ENCODE data around the gene VSIG10L2.

The VSIG10L2 gene

DNA sequence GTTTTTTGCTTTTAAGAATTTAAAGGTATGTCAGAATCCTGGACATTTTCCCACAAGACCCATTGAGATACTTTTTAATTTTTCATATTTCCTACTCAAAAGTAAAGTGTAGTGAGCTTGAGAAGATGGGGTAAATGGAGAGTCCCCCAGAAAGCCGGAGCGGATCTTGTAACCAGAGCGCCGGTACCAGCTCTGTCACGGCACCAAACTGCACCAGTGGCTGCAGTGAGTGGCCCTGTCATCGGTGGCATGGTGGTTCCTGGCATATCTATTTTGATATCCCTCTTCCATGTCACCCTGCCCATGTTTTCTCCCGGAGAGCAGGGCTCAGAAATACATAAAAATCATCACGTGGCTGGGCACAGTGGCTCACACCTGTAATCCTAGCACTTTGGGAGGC lies 22.2 kb upstream of the VSIG10L2 start:
- H3K27ac ChIP-seq, result no peak overlapping the region
- TF ChIP-seq, protein P1, sequence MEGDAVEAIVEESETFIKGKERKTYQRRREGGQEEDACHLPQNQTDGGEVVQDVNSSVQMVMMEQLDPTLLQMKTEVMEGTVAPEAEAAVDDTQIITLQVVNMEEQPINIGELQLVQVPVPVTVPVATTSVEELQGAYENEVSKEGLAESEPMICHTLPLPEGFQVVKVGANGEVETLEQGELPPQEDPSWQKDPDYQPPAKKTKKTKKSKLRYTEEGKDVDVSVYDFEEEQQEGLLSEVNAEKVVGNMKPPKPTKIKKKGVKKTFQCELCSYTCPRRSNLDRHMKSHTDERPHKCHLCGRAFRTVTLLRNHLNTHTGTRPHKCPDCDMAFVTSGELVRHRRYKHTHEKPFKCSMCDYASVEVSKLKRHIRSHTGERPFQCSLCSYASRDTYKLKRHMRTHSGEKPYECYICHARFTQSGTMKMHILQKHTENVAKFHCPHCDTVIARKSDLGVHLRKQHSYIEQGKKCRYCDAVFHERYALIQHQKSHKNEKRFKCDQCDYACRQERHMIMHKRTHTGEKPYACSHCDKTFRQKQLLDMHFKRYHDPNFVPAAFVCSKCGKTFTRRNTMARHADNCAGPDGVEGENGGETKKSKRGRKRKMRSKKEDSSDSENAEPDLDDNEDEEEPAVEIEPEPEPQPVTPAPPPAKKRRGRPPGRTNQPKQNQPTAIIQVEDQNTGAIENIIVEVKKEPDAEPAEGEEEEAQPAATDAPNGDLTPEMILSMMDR (conservative IDR thresholded peaks at IDR 0.05), result no peak
- no peak for TF ChIP-seq ZFX (IDR thresholded peaks at IDR 0.05)

DNA sequence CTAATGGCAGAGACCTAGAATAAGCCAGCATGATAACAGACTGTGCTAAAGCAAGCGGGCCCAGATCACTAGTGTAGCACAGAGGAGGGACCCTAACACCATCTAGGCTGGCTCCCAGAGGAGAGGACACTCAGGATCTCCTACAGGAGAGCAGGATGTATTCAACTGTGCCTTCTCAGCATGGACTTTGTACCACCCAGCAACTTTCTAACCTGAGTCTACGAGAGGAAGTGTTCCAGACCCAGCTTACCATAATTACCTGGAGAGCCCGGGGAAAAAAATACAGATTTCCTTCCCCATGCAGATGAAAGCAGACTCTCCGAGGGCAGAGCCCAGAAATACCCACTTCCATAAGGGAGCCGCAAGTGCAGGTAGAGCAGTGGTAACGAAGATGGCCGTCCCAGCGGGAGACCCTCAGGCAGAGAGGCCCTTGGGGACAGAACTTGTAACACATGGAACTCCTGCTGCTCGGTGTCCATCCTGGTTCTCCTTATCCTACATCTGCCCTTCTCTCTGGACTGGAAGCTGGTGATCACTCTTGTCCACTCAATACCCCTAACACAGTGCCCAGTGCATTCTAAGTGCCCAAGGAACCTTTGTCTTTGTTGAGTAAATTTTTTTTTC lies 21.3 kb upstream of the VSIG10L2 start:
- TF ChIP-seq ZFX (IDR thresholded peaks at IDR 0.05), result no peak
- TF ChIP-seq, protein P1 (conservative IDR thresholded peaks at IDR 0.05), result no peak
- no peak overlapping the region for H3K27ac ChIP-seq

DNA sequence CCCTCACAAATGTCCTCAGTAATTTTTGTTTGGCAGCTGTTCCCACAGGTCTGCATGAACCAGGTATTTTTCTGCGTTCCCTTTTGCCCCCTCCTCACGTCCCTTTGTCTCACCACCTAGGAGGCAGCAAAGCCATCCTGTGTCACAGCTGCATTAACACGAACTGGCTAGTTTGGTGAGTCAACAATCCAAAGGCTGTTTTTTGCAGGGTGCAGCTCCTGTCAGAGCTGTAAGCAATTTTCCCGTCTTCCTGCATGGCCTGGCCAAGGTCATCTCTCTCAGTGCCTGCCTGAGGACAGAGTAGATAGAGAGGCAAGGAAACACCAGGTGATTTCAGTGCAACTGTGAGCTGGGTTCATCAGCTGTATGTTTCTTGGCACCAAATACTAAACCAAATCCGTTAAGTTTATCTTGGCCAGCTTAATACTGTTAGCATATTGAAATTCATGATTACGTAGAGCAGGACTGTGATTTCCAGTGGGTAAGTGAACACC lies 20.6 kb upstream of the VSIG10L2 start:
- TF ChIP-seq, protein P1 (conservative IDR thresholded peaks at IDR 0.05), result no peak
- TF ChIP-seq ZFX (IDR thresholded peaks at IDR 0.05), result no peak
- H3K27ac ChIP-seq, result no peak overlapping the region

DNA sequence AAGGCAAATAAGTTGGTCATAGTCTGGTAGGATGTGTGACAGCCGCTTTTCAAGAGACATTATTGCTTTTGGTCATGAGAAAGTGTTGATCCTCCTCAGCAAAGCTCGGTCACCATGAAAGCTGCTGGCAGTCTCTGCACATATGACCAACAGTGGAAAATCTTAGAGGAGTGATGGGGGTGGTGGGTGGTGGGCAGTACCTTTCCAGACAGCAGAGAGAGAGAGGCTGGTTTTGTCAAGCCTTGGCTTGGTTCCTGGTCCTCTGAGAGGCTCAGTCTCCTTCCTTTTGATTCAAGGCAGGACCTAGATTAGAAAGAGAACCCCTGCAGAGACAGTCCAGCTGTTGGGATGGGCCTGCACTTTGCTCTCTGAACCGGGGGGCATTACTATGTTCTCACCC lies 20.0 kb upstream of the VSIG10L2 start:
- no peak overlapping the region for H3K27ac ChIP-seq
- TF ChIP-seq, protein P1 (conservative IDR thresholded peaks at IDR 0.05), result no peak
- TF ChIP-seq ZFX (IDR thresholded peaks at IDR 0.05), result no peak

DNA sequence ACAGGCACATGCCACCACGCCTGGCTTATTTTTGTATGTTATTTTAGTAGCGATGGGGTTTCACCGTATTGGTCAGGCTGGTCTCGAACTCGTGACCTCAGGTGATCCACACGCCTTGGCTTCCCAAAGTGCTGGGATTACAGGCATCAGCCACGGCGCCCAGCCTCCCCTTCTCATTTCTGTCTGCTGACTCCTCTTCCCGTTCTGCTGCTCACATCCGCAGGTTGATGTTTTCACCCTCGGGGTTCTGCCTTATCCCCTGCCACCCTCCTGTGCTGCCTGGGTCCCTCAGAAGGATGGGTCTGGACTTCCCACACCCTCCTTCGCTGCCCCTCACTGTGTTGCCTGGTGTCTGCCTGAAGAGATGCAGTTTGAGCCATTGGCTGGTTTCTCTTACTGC lies 19.2 kb upstream of the VSIG10L2 start:
- TF ChIP-seq, protein P1 (conservative IDR thresholded peaks at IDR 0.05), result no peak
- TF ChIP-seq ZFX (IDR thresholded peaks at IDR 0.05), result no peak
- H3K27ac ChIP-seq, result no peak overlapping the region

DNA sequence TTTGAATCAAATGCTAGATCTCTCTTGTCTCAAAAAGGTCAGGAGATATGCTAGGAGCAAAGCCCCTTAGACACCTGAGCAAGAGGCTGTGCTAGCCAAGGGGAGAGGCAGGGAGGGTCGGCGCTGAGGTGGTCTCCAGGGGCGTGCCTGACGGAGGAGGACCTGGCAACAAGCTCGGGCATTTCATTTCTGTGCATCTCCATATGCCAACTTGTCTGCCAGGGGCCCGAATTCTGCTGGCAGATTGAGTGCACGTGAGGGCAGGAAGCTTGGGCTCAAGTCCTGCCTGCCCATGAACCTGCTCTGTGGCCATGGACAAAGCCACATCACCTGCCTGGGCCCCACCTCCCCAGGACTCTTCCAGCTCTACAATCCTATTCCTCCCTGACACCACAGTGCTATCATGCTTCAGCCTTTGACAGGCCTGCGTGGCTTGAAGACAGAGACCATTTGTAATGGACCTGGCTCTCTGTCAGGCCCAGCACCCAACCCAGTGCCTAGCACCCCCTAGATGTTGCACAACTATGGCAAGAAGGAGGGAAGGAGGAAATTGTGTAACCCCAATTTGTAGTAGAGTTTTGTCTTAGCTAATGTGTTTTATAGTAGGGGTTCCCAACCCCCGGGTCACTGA lies 16.3 kb upstream of the VSIG10L2 start:
- TF ChIP-seq, protein P1 (conservative IDR thresholded peaks at IDR 0.05), result no peak
- TF ChIP-seq ZFX (IDR thresholded peaks at IDR 0.05), result no peak
- no peak overlapping the region for H3K27ac ChIP-seq

DNA sequence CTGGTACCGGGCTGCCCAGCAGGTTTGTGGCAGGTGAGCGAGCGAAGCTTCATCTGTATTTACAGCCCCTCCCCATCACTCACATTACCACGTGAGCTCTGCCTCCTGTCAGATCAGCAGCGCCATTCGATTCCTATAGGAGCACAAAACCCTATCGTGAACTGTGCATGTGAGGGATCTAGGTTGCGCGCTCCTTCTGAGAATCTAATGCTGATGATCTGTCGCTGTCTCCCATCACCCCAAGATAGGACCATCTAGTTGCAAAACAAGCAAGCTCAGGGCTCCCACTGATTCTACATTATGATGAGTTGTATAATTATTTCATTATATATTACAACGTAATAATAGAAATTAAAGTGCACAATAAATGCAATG lies 15.8 kb upstream of the VSIG10L2 start:
- no peak overlapping the region for H3K27ac ChIP-seq
- TF ChIP-seq, protein P1 (conservative IDR thresholded peaks at IDR 0.05), result no peak
- TF ChIP-seq ZFX (IDR thresholded peaks at IDR 0.05), result no peak
